KG1 (cell line): ENCODE results near the gene TRPM6.
"Not testable (repeated sequence)": the region's sequence is repeated elsewhere in the genome, so short reads cannot be mapped to it uniquely, and the experiment has no call there.

Source experiments
- DNase-seq: peaks from one replicate; lab custom pipeline; 2025; lab: John Stamatoyannopoulos, UW

Gene TRPM6

GRCh38 chr9:74887041-74887980, at the start of gene TRPM6:
Gene TRPM6 (minus strand): TSS chr9:74887921. CDS start chr9:74887856, 65 bp downstream.
- peak; percentile 39 for DNase-seq

- DNase-seq: no peak
Observed at GRCh38 chr9:74935008-74935407, 47.3 kb upstream of the TRPM6 start.

- DNase-seq: no peak
Observed at GRCh38 chr9:74921737-74922136, 34.0 kb upstream of the TRPM6 start.

- no peak for DNase-seq
Observed at GRCh38 chr9:74920944-74921626, 33.4 kb upstream of the TRPM6 start.

- no peak for DNase-seq
Observed at GRCh38 chr9:74910036-74910435, 22.3 kb upstream of the TRPM6 start.

GRCh38 chr9:74908665-74909064, 20.9 kb upstream of the TRPM6 start:
- no peak for DNase-seq

- DNase-seq: no peak
Observed at GRCh38 chr9:74907085-74907484, 19.4 kb upstream of the TRPM6 start.

- DNase-seq: no peak
Observed at GRCh38 chr9:74901001-74901400, 13.3 kb upstream of the TRPM6 start.

- not testable (repeated sequence) for DNase-seq
Observed at GRCh38 chr9:74888449-74888848, 728 bp upstream of the TRPM6 start.

GRCh38 chr9:74887981-74888370, 255 bp upstream of the TRPM6 start:
- no peak for DNase-seq

- no peak for DNase-seq
Observed at GRCh38 chr9:74876382-74876949, 11.3 kb downstream of the TRPM6 start.

- no peak for DNase-seq
Observed at GRCh38 chr9:74875656-74876055, 12.1 kb downstream of the TRPM6 start.

GRCh38 chr9:74874220-74874619, 13.5 kb downstream of the TRPM6 start:
- DNase-seq: no peak

GRCh38 chr9:74872619-74873233, 15.0 kb downstream of the TRPM6 start:
- no peak for DNase-seq

GRCh38 chr9:74867483-74867882, 20.2 kb downstream of the TRPM6 start:
- no peak for DNase-seq

- no peak for DNase-seq
Observed at GRCh38 chr9:74865177-74865576, 22.5 kb downstream of the TRPM6 start.

GRCh38 chr9:74861773-74862474, 25.8 kb downstream of the TRPM6 start:
- no peak for DNase-seq

GRCh38 chr9:74861071-74861470, 26.6 kb downstream of the TRPM6 start:
- DNase-seq: no peak

GRCh38 chr9:74860247-74860646, 27.5 kb downstream of the TRPM6 start:
- not testable (repeated sequence) for DNase-seq

GRCh38 chr9:74859786-74860185, 27.9 kb downstream of the TRPM6 start:
- DNase-seq: no peak

GRCh38 chr9:74858751-74859414, 28.8 kb downstream of the TRPM6 start:
- no peak for DNase-seq
